PC-3 (cell line): ENCODE results near the gene SH3RF2.

ENCODE experiments used
- CTCF ChIP-seq: fragments of 300-600 bp; sonication (generic); conservative IDR thresholded peaks from 2 replicates; pipeline ENCODE4 v1.5.1; 2017; ENCODE audit warnings: antibody characterized with exemption, low read depth, mild to moderate bottlenecking, low read length
- EZH2 ChIP-seq: fragments of 300-600 bp; sonication (generic); IDR thresholded peaks from one replicate; pipeline ENCODE4 v1.6.1; 2017; ENCODE audit warnings: antibody characterized with exemption, mild to moderate bottlenecking, low read length; ENCODE audit not compliant: unreplicated experiment
- EZH2phosphoT487 ChIP-seq: fragments of 300-600 bp; sonication (generic); IDR thresholded peaks from 2 replicates; pipeline ENCODE4 v1.6.1; 2018; ENCODE audit warnings: mild to moderate bottlenecking, antibody characterized with exemption, low read length, borderline replicate concordance

DNA sequence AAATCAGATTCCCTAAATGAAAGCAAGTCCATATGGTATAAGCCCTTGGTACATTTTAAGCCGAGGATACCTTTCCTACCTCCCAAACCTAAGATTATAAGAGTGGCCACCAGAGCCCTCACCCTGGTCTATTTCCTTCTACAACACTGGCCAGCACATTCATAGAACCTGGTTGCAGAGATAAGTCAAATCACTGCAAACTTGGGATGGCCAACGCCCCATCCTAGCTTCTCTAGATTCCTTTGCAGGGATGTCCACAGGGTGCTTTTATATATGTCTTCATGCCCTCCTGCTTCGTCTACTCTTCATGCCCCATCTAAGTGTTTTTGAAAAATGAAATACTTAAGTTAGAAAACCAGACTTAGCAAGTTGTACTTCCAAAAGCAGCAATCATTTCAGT is 41.8 kb downstream of the SH3RF2 start:
- TF ChIP-seq CTCF, result no peak
- TF ChIP-seq EZH2, result no peak
- TF ChIP-seq EZH2phosphoT487, result no peak
